HepG2 (cell line): ENCODE results near the gene ZBTB20. TPM values are rescaled to one million over a fixed set of nuclear protein-coding genes. Genes with fewer than 3 reads are reported as not detected.

Source experiments
- ATAC-seq: fragments of 200-7000 bp; cut with Tn5 transposase; 3 replicates; pipeline ENCODE4 v1.9.1; 2020; ENCODE audit warnings: mild to moderate bottlenecking, moderate library complexity
- BruUV-seq: library from RNA; stranded (reverse); fragments of 400-500 nt; replicated peaks from 2 replicates; lab custom pipeline; 2021; lab: Mats Ljungman, UMichigan
- CTCF ChIA-PET: fragments of 300-600 bp; formaldehyde crosslinking; extraction: SDS; loops from one replicate; lab custom pipeline; 2021; ENCODE audit warnings: low total read pairs, inconsistent platforms, low intra/inter-chr PET ratio; lab: Yijun Ruan, JAX
- POLR2A ChIA-PET: fragments of 350-600 bp; sonication (Branson Sonifier 250); formaldehyde crosslinking; loops from one replicate; lab custom pipeline; 2020; ENCODE audit warnings: antibody characterized with exemption, inconsistent platforms; lab: Yijun Ruan, JAX
- DNase-seq: peaks from one replicate; pipeline ENCODE4 v3.0.0-alpha.2; 2015; ENCODE audit warnings: low spot score
- FAIRE-seq: peaks from 3 replicates; lab custom pipeline; 2011; peaks lifted over from hg19 to GRCh38; lab: Jason Lieb, UNC
- H2AFZ ChIP-seq: one replicate; pipeline ENCODE4 v1.6.1; 2011; ENCODE audit warnings: low read length, inconsistent platforms
- H3K27ac ChIP-seq: fragments of 300-600 bp; 3 replicates; pipeline ENCODE4 v1.8.0; 2011; ENCODE audit warnings: mixed run types, mild to moderate bottlenecking, mixed read lengths, low read length, inconsistent platforms; ENCODE audit not compliant: insufficient read depth; ENCODE audit errors: extremely low read length
- H3K27me3 ChIP-seq, 2 experiments: fragments of 200-600 bp in 1 of 2; 2 replicates in 1 of 2; 3 replicates in 1 of 2; pipeline versions ENCODE4 v1.6.0 to v1.8.0; 2011; ENCODE audit warnings: low read length in 2 of 2, mild to moderate bottlenecking in 2 of 2, moderate library complexity in 2 of 2, inconsistent platforms in 1 of 2; ENCODE audit not compliant: insufficient read depth in 2 of 2, control insufficient read depth in 1 of 2
- H3K36me3 ChIP-seq, 2 experiments: fragments of 200-600 bp in 1 of 2; replicated peaks in 1 of 2; 2 replicates in 1 of 2; 3 replicates in 1 of 2; pipeline versions ENCODE4 v1.5.1 to v1.8.0; 2011; ENCODE audit warnings: low read length in 2 of 2, inconsistent platforms in 1 of 2; ENCODE audit not compliant: insufficient read depth in 2 of 2, control insufficient read depth in 1 of 2
- H3K4me1 ChIP-seq: 2 replicates; pipeline ENCODE4 v1.5.1; 2012; ENCODE audit warnings: low read length, inconsistent platforms; ENCODE audit not compliant: insufficient read depth
- H3K4me2 ChIP-seq: 2 replicates; pipeline ENCODE4 v1.6.0; 2011; ENCODE audit warnings: low read depth, low read length, inconsistent platforms
- H3K4me3 ChIP-seq, 3 experiments: fragments of 200-600 bp in 1 of 3; sonication (generic), shearing (Covaris generic) in 1 of 3; replicated peaks in 1 of 3; 2 replicates each; pipeline ENCODE4 v1.5.1; 2011 to 2016; ENCODE audit warnings: low read length in 3 of 3, inconsistent platforms in 2 of 3, low read depth in 2 of 3, mild to moderate bottlenecking in 2 of 3, control low read depth in 1 of 3, mixed read lengths in 1 of 3; ENCODE audit not compliant: insufficient read depth in 1 of 3
- H3K79me2 ChIP-seq: one replicate; pipeline ENCODE4 v1.6.1; 2011; ENCODE audit warnings: low read length, inconsistent platforms; ENCODE audit not compliant: insufficient read depth
- H3K9ac ChIP-seq: 2 replicates; pipeline ENCODE4 v1.6.0; 2011; ENCODE audit warnings: mild to moderate bottlenecking, low read depth, low read length, inconsistent platforms; ENCODE audit not compliant: insufficient read depth
- H3K9me3 ChIP-seq: 2 replicates; pipeline ENCODE4 v1.5.1; 2012; ENCODE audit warnings: mild to moderate bottlenecking, low read length
- H4K20me1 ChIP-seq: 2 replicates; pipeline ENCODE4 v1.6.0; 2011; ENCODE audit warnings: inconsistent platforms, mild to moderate bottlenecking, low read length, moderate library complexity; ENCODE audit not compliant: insufficient read depth
- BATF2 ChIP-seq: sonication (generic); formaldehyde crosslinking; IDR thresholded peaks from 2 replicates; pipeline ENCODE4 v1.8.0; 2022; ENCODE audit warnings: mild to moderate bottlenecking, missing genetic modification reagents, moderate library complexity
- HMG20A ChIP-seq: IDR thresholded peaks from 2 replicates; pipeline ENCODE4 v1.6.1; 2016; ENCODE audit warnings: borderline replicate concordance
- HMGXB3 ChIP-seq: sonication (generic); formaldehyde crosslinking; IDR thresholded peaks from 2 replicates; pipeline ENCODE4 v1.4.0; 2020; ENCODE audit warnings: missing genetic modification reagents, borderline replicate concordance
- KDM2A ChIP-seq: sonication (generic); formaldehyde crosslinking; IDR thresholded peaks from 2 replicates; pipeline ENCODE4 v1.4.0; 2020; ENCODE audit warnings: low read depth, missing genetic modification reagents, borderline replicate concordance
- MATR3 ChIP-seq: sonication (generic); formaldehyde crosslinking; IDR thresholded peaks from 2 replicates; pipeline ENCODE4 v1.4.0; 2020; ENCODE audit warnings: missing genetic modification reagents
- MYPOP ChIP-seq: sonication (generic); formaldehyde crosslinking; IDR thresholded peaks from 2 replicates; pipeline ENCODE4 v1.8.1; 2023; ENCODE audit warnings: mild to moderate bottlenecking, moderate library complexity, missing genetic modification reagents
- NR3C1 ChIP-seq: sonication (generic); formaldehyde crosslinking; IDR thresholded peaks from 2 replicates; pipeline ENCODE4 v1.4.0; 2020; ENCODE audit warnings: missing genetic modification reagents
- RNF219 ChIP-seq: sonication (generic); formaldehyde crosslinking; IDR thresholded peaks from 2 replicates; pipeline ENCODE4 v1.5.0; 2020; ENCODE audit warnings: mild to moderate bottlenecking, missing genetic modification reagents
- ZFP82 ChIP-seq: sonication (generic); formaldehyde crosslinking; IDR thresholded peaks from 2 replicates; pipeline ENCODE4 v1.5.1; 2020; ENCODE audit warnings: mild to moderate bottlenecking, missing genetic modification reagents, borderline replicate concordance
- ZNF260 ChIP-seq: sonication (generic); formaldehyde crosslinking; IDR thresholded peaks from 2 replicates; pipeline ENCODE4 v1.4.0; 2020; ENCODE audit warnings: missing genetic modification reagents, low read depth, mild to moderate bottlenecking, borderline replicate concordance
- ZNF792 ChIP-seq: IDR thresholded peaks from 2 replicates; pipeline ENCODE4 v1.6.1; 2016
- WGBS: methylation state at CpG from one replicate; pipeline ENCODE4 v1.1.6; 2017; ENCODE audit warnings: low lambda C conversion rate; 5-methylcytosine and 5-hydroxymethylcytosine counted together
- in situ Hi-C: cut with HindIII; loops from 2 replicates; pipeline ENCODE4 v1.10.0; 2017; ENCODE audit warnings: low pct_unique_long_range_greater_than_20kb; ENCODE audit not compliant: extremely low pct_ligation_motif_present
- intact Hi-C: fragments of 100-400 bp; cut with micrococcal nuclease; formaldehyde crosslinking; loops from one replicate; pipeline ENCODE4 v1.10.0; 2022; ENCODE audit not compliant: unreplicated experiment
- polyA plus RNA-seq, 8 experiments: library from polyadenylated mRNA; depleted of rRNA in 3 of 8; stranded (reverse) in 7 of 8; unstranded in 1 of 8; fragments of >200 nt; fragmentation: Illumina TruSeq in 4 of 8; extraction: Trizol in 4 of 8; gene quantifications; 2 replicates each; pipeline versions ENCODE4 v1.2.1 to v1.2.3, GENCODE V29; 2011 to 2016; ENCODE audit warnings: low read depth in 4 of 8, missing spikeins in 1 of 8, mixed read lengths in 1 of 8; ENCODE audit not compliant: insufficient read depth in 1 of 8
- total RNA-seq, 5 experiments: library from RNA; depleted of rRNA; stranded (reverse); fragments of >200 nt; fragmentation: Illumina TruSeq; extraction: Trizol; gene quantifications; 2 replicates each; pipeline ENCODE4 v1.2.3, GENCODE V29; 2016; ENCODE audit warnings: low read depth in 1 of 5

The ZBTB20 gene
- total and polyA plus RNA-seq, 2 of the 13 experiments (the other 11 are each of a cell fraction or from before 2014, with no cell fraction given), result 1.9 to 8.8 TPM

GRCh38 chr3:114350690-114351089 lies 796.4 kb downstream of the ZBTB20 start:
- no peaks in the 10 kb centered on the region for H4K20me1 ChIP-seq
- peaks cover 3 to 7% of the 10 kb centered on the region in 2 experiments; a peak in 3 of 5 replicates for H3K36me3 ChIP-seq
- no peaks in the 10 kb centered on the region for H3K79me2 ChIP-seq
- no peak for ATAC-seq
- CTCF ChIA-PET, result no interaction called here
- no peak overlapping the region for H3K4me3 ChIP-seq
- no peak for TF ChIP-seq ZFP82 (CRISPR knock-in tag)
- TF ChIP-seq BATF2, result no peak
- no peak for TF ChIP-seq ZNF792 (CRISPR knock-in tag)
- TF ChIP-seq NR3C1, result no peak
- no TSS peak for BruUV-seq
- H3K4me2 ChIP-seq, result no peak overlapping the region
- in situ Hi-C loops (no loop called here), intact Hi-C loops (no loop called here)
- no peak for DNase-seq
- no peak overlapping the region for H2AFZ ChIP-seq
- H3K9ac ChIP-seq, result no peak overlapping the region
- H3K9me3 ChIP-seq, result no peaks in the 10 kb centered on the region
- no peaks in the 10 kb centered on the region for H3K4me1 ChIP-seq
- H3K27me3 ChIP-seq, result no peaks in the 10 kb centered on the region
- WGBS, result 96% methylated on average over 14 of the region's 24 CpGs
- POLR2A ChIA-PET, result no interaction called here
- no peak overlapping the region for H3K27ac ChIP-seq
- FAIRE-seq, result no peak

GRCh38 chr3:114350271-114350670 lies 796.8 kb downstream of the ZBTB20 start:
- H3K9me3 ChIP-seq, result no peaks in the 10 kb centered on the region
- DNase-seq, result no peak
- no peaks in the 10 kb centered on the region for H3K4me1 ChIP-seq
- H3K36me3 ChIP-seq, result peaks cover 3 to 7% of the 10 kb centered on the region in 2 experiments; a peak in 3 of 5 replicates
- no peak for ATAC-seq
- BruUV-seq, result no TSS peak
- no peak overlapping the region for H3K9ac ChIP-seq
- H3K4me3 ChIP-seq, result no peak overlapping the region
- no peak overlapping the region for H3K4me2 ChIP-seq
- no peaks in the 10 kb centered on the region for H4K20me1 ChIP-seq
- H3K27ac ChIP-seq, result no peak overlapping the region
- no peaks in the 10 kb centered on the region for H3K79me2 ChIP-seq
- intact Hi-C loops, result no loop called here
- no peak for FAIRE-seq
- in situ Hi-C loops, result no loop called here
- H3K27me3 ChIP-seq, result no peaks in the 10 kb centered on the region
- WGBS, result 93% methylated on average over 8 of the region's 12 CpGs
- no peak overlapping the region for H2AFZ ChIP-seq
- POLR2A ChIA-PET, result no interaction called here
- CTCF ChIA-PET, result no interaction called here
- TF ChIP-seq HMGXB3 (CRISPR knock-in tag) (no peak), HMG20A (CRISPR knock-in tag) (no peak), MATR3 (CRISPR knock-in tag) (no peak), MYPOP (no peak), KDM2A (no peak), ZNF260 (no peak), RNF219 (no peak)
